Parathyroid adenoma (tissue), 2 donors: ENCODE data around the gene FFAR2.

Source experiments
- H2AFZ ChIP-seq: fragments of 300-600 bp; sonication (generic); one replicate; pipeline ENCODE4 v1.7.0; 2017; ENCODE audit warnings: antibody characterized with exemption, mild to moderate bottlenecking
- H3K27ac ChIP-seq: fragments of 300-600 bp; sonication (generic); one replicate; pipeline ENCODE4 v1.7.0; 2017
- H3K27me3 ChIP-seq: fragments of 300-600 bp; sonication (generic); one replicate; pipeline ENCODE4 v1.7.0; 2017; ENCODE audit warnings: low read length; ENCODE audit not compliant: control insufficient read depth, insufficient read depth
- H3K36me3 ChIP-seq: fragments of 300-600 bp; sonication (generic); one replicate; pipeline ENCODE4 v1.7.0; 2017; ENCODE audit warnings: low read length; ENCODE audit not compliant: control insufficient read depth, insufficient read depth
- H3K4me1 ChIP-seq: fragments of 300-600 bp; sonication (generic); one replicate; pipeline ENCODE4 v1.7.0; 2017; ENCODE audit warnings: control low read depth
- H3K4me2 ChIP-seq: fragments of 300-600 bp; sonication (generic); one replicate; pipeline ENCODE4 v1.7.0; 2017; ENCODE audit warnings: low read length
- H3K4me3 ChIP-seq: fragments of 300-600 bp; sonication (generic); one replicate; pipeline ENCODE4 v1.7.0; 2017; ENCODE audit warnings: low read depth, low read length
- H3K79me2 ChIP-seq: fragments of 300-600 bp; sonication (generic); one replicate; pipeline ENCODE4 v1.7.0; 2017; ENCODE audit warnings: control low read depth
- H3K9ac ChIP-seq: fragments of 300-600 bp; sonication (generic); one replicate; pipeline ENCODE4 v1.7.0; 2017; ENCODE audit warnings: mild to moderate bottlenecking
- H3K9me3 ChIP-seq: fragments of 300-600 bp; sonication (generic); one replicate; pipeline ENCODE4 v1.7.0; 2017; ENCODE audit warnings: low read length; ENCODE audit not compliant: control insufficient read depth
- CTCF ChIP-seq: fragments of 300-600 bp; sonication (generic); IDR thresholded peaks from one replicate; pipeline ENCODE4 v1.7.0; 2017; ENCODE audit warnings: antibody characterized with exemption, mild to moderate bottlenecking
- donor health status: primary hyperparathyroidism.

FFAR2 gene

GRCh38 chr19:35439921-35440320, 8.1 kb upstream of the FFAR2 start:
- peaks cover 27% of the 10 kb centered on the region for H3K4me1 ChIP-seq
- H3K27ac ChIP-seq, result no peak overlapping the region
- no peaks in the 10 kb centered on the region for H3K36me3 ChIP-seq
- no peak overlapping the region for H2AFZ ChIP-seq
- no peak overlapping the region for H3K4me3 ChIP-seq
- no peak overlapping the region for H3K9ac ChIP-seq
- no peaks in the 10 kb centered on the region for H3K79me2 ChIP-seq
- no peaks in the 10 kb centered on the region for H3K27me3 ChIP-seq
- no peaks in the 10 kb centered on the region for H3K9me3 ChIP-seq
- no peak overlapping the region for H3K4me2 ChIP-seq
- TF ChIP-seq CTCF, result no peak

GRCh38 chr19:35442091-35442490, 6.0 kb upstream of the FFAR2 start:
- Histone ChIP-seq H3K4me3 (no peak overlapping the region), H2AFZ (no peak overlapping the region), H3K27me3 (no peaks in the 10 kb centered on the region), H3K9me3 (no peaks in the 10 kb centered on the region), H3K9ac (no peak overlapping the region), H3K4me1 (peaks cover 10% of the 10 kb centered on the region), H3K79me2 (no peaks in the 10 kb centered on the region), H3K27ac (no peak overlapping the region), H3K4me2 (no peak overlapping the region), H3K36me3 (no peaks in the 10 kb centered on the region)
- TF ChIP-seq CTCF, result no peak

GRCh38 chr19:35444735-35445134, 3.3 kb upstream of the FFAR2 start:
- H3K27me3 ChIP-seq, result no peaks in the 10 kb centered on the region
- H3K27ac ChIP-seq, result no peak overlapping the region
- H3K4me1 ChIP-seq, result peaks cover 3% of the 10 kb centered on the region
- TF ChIP-seq CTCF, result no peak
- H3K36me3 ChIP-seq, result no peaks in the 10 kb centered on the region
- H2AFZ ChIP-seq, result no peak overlapping the region
- H3K9me3 ChIP-seq, result no peaks in the 10 kb centered on the region
- H3K9ac ChIP-seq, result no peak overlapping the region
- no peaks in the 10 kb centered on the region for H3K79me2 ChIP-seq
- no peak overlapping the region for H3K4me2 ChIP-seq
- no peak overlapping the region for H3K4me3 ChIP-seq

- H3K27ac ChIP-seq, result no peak overlapping the region
- no peak overlapping the region for H2AFZ ChIP-seq
- H3K4me1 ChIP-seq, result peaks cover 3% of the 10 kb centered on the region
- no peaks in the 10 kb centered on the region for H3K27me3 ChIP-seq
- no peak for TF ChIP-seq CTCF
- H3K36me3 ChIP-seq, result no peaks in the 10 kb centered on the region
- H3K9ac ChIP-seq, result no peak overlapping the region
- no peaks in the 10 kb centered on the region for H3K79me2 ChIP-seq
- no peak overlapping the region for H3K4me2 ChIP-seq
- no peaks in the 10 kb centered on the region for H3K9me3 ChIP-seq
- no peak overlapping the region for H3K4me3 ChIP-seq
Observed at GRCh38 chr19:35445826-35446593, 2.0 kb upstream of the FFAR2 start.
